Omental fat pad (tissue), 4 donors: ENCODE measurements around the gene MKS1. TPM values are rescaled to one million over a fixed set of nuclear protein-coding genes. Genes with fewer than 3 reads are reported as not detected.

Experiments used
- ATAC-seq: fragments of 150-250 bp; one replicate; pipeline ENCODE4 v1.9.1; 2016; ENCODE audit warnings: mild to moderate bottlenecking, moderate library complexity; ENCODE audit not compliant: low FRiP score
- DNase-seq: peaks from one replicate; pipeline ENCODE4 v3.0.0-alpha.2; 2019; ENCODE audit warnings: low spot score
- total RNA-seq, 4 donors: library from RNA; depleted of rRNA; stranded (reverse); fragments of >200 nt; gene quantifications; one replicate each; pipeline ENCODE4 v1.1.0, GENCODE V29; 2016
- TF ChIP-seq, protein P1 (sequence below), 3 donors: fragments of 450-650 bp; IDR thresholded peaks; one replicate each; pipeline ENCODE4 v1.5.1; 2016 to 2017; ENCODE audit warnings: antibody characterized with exemption in 3 of 3, mild to moderate bottlenecking in 3 of 3, moderate library complexity in 2 of 3

Gene MKS1
- total RNA-seq, 4 donors from 2014 or later: 3.7 to 9.9 (median 6.0) TPM

DNA sequence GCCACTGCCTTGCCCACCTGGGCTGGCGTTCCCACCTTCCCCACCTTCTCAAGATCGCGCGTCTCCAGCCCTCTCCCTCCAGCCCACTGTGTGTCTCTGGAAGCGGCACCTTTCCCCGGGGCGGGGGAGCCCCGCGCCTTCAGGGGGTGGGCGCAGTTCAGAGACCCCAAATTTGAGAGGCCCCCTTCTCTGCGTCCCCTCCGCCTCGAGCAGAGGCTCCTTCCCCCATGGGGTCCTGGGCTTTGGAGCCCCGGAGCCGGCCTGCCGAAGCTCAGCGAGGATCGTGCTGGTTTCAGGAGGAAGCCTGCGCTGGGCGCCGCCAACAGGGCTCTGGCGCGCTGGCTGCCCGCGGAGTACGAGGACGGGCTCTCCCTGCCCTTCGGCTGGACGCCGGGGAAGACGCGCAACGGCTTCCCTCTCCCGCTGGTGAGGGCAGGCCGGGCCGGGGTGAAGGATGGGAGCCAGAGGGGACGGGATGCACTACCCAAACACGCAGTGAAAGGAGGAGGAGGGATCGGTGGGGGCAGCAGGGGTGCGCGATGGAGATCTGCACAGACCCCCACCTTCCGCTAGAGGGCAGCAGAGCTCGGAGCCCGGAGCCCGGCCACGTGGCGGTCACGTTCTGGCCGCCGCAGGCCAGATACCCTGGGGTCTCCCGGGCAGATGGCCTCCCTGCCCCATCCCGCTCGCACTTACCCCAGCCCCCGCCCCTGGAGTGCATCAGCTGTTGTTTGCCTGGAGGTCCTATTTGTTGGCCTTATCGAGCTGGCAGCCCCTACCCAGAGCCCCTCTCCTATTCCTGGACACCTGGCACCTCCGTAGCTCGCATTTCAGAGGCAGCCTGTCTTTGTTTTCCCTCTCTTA is 30.4 kb upstream of the MKS1 start:
- ATAC-seq (peak; percentile 89), DNase-seq (peak; percentile 29)
- TF ChIP-seq, protein P1, sequence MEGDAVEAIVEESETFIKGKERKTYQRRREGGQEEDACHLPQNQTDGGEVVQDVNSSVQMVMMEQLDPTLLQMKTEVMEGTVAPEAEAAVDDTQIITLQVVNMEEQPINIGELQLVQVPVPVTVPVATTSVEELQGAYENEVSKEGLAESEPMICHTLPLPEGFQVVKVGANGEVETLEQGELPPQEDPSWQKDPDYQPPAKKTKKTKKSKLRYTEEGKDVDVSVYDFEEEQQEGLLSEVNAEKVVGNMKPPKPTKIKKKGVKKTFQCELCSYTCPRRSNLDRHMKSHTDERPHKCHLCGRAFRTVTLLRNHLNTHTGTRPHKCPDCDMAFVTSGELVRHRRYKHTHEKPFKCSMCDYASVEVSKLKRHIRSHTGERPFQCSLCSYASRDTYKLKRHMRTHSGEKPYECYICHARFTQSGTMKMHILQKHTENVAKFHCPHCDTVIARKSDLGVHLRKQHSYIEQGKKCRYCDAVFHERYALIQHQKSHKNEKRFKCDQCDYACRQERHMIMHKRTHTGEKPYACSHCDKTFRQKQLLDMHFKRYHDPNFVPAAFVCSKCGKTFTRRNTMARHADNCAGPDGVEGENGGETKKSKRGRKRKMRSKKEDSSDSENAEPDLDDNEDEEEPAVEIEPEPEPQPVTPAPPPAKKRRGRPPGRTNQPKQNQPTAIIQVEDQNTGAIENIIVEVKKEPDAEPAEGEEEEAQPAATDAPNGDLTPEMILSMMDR (IDR thresholded peaks at IDR 0.05): peak in 1 of 3 donors; percentile 70

DNA sequence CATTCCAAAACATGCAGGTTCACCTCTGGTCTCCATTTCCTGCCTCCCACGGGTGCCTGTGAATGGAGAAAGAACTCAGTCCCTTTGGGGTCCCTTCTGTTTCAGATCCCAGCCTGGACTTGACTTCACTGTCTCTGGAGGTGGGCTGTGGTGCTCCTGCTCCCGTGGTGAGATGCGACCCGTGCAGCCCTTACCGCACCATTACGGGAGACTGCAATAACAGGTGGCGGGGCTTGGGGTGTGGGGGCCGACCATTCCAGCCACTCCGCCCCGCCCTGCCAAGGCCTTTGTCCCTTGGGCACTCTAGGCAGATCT is 29.9 kb upstream of the MKS1 start:
- DNase-seq (no peak), ATAC-seq (no peak)
- TF ChIP-seq, protein P1 (IDR thresholded peaks at IDR 0.05): no peak

DNA sequence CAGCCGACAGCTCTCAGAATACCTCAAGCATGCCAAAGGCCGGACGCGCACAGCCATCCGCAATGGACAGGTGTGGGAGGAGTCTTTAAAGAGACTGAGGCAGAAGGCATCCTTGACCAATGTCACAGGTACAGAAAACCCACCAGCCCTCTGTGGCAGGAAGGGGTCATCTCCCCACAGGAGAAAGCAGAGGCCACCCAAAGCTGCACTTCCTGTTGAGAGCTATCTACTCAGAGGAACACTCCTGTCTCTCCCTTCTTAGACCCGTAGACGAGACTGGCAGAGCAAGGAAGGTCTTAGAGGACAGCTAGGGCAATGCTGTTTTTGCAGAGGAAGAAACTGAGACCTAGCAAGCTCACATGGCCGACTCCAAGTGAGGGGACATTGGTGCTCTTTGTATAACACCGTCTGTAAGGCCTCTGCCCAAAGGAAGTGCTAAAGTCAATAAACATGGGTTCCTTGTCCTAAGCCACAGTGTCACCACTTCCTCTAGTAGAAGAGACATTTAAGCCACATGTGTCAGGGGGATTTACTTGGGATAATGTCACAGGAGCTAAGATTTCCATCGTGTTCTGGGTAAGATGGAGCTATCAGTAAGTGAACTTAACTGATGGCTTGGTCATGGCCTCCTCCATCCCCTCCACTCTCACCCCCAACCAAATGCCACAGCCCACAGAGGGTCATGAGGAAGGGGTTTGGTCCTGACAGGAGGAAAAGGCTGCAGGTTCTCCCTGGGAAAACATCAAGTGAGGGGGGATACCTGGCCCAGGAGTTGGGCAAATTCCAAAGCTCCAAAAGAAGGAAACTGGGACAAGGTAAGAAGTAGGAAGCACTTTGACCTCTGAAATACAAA is 28.7 kb upstream of the MKS1 start:
- DNase-seq: no peak
- ATAC-seq: no peak
- TF ChIP-seq, protein P1 (IDR thresholded peaks at IDR 0.05): no peak

DNA sequence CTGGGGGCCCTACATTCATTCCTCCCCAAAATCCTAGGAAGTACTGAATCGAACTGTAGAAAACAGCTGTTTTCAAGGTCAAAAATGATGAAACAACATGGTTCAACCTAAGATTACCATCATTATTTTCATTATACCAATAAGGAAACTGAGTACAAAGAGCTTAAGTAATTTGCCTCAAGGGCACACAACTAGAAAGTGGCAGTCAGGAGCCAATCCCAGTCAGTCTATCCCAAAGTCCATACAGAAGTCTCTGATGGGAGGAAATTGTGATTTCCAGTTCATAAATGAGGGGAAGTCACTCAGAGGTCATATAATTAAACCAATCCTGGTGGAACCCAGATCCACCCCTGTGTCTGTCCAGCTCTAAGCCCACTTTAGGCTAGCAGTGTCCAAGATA is 27.7 kb upstream of the MKS1 start:
- TF ChIP-seq, protein P1 (IDR thresholded peaks at IDR 0.05): no peak
- no peak for ATAC-seq

DNA sequence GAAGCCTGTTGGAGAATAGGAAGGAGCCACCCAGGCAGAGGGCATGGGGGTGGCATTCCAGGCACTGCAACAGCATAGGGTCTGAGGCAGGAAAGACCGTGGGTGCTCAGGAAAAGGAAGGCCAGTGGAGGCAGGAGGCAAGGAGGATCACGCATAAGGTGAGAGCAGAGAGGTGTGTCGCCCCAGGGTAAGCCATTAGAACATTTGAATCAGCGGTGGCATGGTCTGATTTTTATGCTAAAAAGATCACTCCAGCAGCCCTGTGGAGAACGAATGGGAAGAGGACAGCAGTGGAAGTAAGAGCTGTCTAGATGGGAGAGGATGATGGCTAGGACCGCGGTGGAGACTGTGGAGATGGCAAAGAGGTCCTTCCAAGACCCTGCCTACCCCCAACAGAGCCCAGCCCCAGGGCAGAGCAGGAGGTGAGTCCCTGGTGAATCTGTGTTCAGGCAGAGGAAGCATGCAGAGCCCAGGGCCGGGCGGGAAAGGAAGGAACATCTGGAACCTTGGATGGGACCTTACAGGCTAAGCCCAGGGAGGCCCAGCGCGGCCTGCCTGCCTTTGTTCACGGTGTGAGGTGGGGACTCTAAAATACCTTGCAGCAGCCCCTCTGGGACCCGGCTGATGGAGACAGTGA is 27.2 kb upstream of the MKS1 start:
- no peak for DNase-seq
- TF ChIP-seq, protein P1 (IDR thresholded peaks at IDR 0.05): no peak
- ATAC-seq: no peak

More for the DNA sequence above, 27.7 kb upstream of the MKS1 start:
- DNase-seq: no peak

DNA sequence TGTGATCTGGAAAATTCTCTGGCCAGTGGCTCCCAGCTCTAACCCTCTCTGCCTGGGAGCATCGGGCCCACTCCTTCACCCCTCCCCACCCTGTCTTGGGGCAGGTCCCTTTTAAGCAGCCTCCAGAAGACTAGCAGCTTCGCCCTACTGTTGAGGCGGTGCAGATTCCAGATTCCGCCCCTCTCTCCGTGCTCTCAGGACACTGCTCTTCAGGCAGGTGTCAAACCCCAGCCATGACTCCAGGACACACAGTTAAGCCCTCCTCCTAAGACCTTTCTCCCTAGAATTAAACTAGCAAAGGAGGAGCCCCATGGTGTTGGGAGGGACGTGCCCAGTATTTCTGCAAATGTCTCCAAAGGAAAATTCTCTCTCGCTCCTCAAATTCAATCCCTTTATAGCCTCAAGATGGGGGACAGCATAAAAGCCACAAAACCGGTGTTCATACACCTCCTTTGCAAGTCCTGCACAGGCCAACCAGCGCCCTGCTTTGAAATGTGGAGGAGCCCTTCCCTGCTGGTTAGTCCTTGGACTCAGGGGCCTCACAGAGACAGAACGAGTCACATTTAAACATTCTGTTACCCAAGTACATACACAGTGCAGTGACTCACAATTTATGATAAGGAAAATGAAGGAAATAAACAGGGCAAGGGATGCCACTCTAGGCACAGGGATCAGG is 26.5 kb upstream of the MKS1 start:
- no peak for ATAC-seq
- TF ChIP-seq, protein P1 (IDR thresholded peaks at IDR 0.05): no peak
- no peak for DNase-seq
